ENCODE measurements around the gene NAPSA.

The NAPSA gene

GRCh38 chr19:50383852-50384684 is 18.6 kb upstream of the NAPSA start, which contains the start of gene POLD1:
POLD1 (plus strand) TSS chr19:50384347; CDS start chr19:50398852, 14,505 bp downstream.
- DNase-seq = peak; percentile 97

DNA sequence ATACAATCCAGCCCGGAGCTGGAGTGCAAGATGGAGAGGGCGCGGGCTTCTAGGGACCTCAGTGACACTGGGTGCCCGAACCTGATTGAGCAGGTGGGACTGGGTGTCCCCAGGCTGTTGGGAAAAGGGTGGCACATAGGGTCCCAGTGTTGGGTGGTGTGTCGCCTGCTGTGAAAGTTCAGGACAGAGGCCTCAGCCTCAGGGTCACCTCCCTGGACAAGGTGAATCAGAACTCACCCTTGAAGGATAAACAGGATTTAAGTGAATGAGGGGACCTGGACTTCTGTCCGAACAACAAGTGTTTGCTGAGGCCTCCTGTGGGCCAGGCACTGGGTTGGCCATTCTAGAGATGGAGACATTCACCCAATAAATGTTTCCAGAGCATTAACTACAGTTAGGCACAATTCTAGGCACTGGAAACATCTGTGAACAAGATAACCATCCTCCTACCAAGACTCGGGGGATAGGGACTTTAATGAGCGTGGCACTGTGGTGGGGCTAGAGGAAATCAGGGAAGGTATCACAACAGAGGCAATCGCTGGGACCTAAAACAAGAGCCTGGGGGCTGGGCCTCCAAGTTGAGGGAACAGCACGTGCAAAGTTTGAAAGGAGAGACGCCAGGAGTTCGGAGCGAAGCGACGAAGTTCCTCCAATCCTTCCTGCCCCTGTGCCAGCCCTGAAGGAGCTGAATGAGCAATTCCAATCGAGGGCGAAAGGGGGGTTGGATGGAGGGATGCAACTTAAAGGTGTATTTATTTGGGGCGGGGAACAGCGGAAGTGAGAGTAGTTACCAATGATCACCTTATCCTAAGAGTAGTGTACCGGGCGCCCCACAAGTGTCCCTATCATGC is 17.8 kb upstream of the NAPSA start:
- no peak for DNase-seq

DNA sequence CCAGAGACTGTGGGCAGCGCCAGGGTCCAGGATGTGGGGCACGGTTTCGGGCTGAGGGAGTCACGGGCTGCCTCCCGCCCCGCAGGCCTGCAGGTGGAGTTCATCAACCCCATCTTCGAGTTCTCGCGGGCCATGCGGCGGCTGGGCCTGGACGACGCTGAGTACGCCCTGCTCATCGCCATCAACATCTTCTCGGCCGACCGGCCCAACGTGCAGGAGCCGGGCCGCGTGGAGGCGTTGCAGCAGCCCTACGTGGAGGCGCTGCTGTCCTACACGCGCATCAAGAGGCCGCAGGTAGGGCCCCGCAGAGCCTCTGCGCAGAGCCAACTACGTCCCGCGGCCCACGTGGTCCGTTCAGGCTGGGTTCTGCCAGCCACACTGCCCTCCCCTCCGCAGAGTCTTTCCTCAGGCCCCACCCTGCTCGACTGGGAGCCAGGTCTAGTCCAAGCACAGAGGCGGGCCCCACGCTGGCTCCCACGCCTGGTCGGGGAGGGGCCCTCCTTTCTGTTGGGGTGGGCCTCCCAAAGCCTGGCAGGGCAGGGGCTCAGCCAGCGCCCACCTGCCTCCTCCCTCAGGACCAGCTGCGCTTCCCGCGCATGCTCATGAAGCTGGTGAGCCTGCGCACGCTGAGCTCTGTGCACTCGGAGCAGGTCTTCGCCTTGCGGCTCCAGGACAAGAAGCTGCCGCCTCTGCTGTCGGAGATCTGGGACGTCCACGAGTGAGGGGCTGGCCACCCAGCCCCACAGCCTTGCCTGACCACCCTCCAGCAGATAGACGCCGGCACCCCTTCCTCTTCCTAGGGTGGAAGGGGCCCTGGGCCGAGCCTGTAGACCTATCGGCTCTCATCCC is 16.7 kb upstream of the NAPSA start:
- DNase-seq = no peak

DNA sequence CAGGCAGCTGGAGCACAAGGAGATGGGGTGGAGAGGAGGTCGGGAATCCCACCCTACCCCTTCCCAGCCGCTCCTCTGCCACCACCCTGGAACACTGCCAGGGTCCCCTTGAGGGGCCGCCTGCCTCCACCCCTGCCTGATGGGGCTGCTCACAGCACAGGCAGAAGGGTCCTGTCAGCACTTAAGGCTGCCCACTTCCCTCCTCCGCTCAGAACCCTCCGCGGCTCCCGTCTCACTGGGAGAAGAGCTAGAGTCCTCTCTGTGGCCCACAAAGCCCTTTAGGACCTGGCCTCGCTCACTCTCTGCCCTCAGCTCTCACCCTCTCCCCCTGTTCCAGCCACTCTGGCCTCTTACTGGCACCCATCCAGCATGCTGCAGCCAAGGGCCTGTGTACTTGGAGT is 15.3 kb upstream of the NAPSA start:
- no peak for DNase-seq

DNA sequence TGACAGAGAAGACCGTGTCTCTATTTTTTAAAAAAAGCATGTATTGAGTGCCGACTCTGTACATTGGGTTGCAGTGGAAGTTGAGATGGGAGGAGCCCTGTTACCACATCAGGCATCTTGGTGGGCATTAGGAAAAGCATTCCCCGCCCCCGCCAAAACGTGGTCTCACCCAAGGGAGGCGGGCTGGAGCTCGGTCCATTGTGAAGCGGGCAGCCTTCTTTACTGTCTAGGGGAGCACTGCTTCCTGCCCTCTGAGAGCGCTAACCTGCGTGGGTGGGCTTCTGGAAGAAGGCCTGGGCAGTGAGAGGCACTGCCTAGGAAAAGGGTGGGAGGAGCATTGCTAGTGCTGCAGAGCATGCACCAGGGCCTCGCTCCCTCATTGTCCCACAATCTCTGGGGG is 14.7 kb upstream of the NAPSA start:
- DNase-seq = no peak

- no peak for DNase-seq
These were observed 14.2 kb upstream of the NAPSA start for GRCh38 chr19:50379602-50380001.

GRCh38 chr19:50378863-50379236 is 13.4 kb upstream of the NAPSA start:
- no peak for DNase-seq

DNA sequence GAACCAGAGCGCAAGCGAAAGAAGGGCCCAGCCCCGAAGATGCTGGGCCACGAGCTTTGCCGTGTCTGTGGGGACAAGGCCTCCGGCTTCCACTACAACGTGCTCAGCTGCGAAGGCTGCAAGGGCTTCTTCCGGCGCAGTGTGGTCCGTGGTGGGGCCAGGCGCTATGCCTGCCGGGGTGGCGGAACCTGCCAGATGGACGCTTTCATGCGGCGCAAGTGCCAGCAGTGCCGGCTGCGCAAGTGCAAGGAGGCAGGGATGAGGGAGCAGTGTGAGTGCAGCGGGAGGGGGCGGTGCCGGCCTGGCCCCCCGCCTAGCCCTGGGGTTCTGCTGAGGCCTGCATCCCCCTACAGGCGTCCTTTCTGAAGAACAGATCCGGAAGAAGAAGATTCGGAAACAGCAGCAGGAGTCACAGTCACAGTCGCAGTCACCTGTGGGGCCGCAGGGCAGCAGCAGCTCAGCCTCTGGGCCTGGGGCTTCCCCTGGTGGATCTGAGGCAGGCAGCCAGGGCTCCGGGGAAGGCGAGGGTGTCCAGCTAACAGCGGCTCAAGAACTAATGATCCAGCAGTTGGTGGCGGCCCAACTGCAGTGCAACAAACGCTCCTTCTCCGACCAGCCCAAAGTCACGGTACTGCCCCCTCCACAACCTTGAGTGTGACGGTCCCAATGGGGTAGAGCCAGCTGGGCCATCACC is 12.9 kb upstream of the NAPSA start:
- DNase-seq = no peak

- DNase-seq = no peak
These were observed 12.1 kb upstream of the NAPSA start for GRCh38 chr19:50377517-50377916.

DNA sequence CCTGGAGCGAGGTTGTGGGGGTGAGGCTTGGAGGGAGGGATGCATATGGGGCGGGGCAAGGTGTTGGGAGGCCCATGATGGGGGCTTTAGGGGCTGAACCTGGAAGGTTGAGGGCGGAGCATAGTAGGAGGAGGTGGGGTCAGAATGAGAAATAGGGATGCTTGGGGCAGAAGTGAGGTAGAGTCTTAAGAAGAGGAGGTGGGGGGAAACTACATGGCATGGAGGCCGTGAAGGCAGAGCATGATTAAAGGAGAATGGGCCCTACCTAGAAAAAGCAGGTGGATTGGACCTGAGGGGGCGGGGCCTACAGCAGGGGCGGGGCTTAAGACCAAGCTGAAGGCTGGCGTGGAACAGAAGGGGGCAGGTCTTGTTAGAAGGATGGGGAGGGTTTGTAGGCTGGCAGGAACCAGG is 11.6 kb upstream of the NAPSA start:
- DNase-seq = no peak

DNA sequence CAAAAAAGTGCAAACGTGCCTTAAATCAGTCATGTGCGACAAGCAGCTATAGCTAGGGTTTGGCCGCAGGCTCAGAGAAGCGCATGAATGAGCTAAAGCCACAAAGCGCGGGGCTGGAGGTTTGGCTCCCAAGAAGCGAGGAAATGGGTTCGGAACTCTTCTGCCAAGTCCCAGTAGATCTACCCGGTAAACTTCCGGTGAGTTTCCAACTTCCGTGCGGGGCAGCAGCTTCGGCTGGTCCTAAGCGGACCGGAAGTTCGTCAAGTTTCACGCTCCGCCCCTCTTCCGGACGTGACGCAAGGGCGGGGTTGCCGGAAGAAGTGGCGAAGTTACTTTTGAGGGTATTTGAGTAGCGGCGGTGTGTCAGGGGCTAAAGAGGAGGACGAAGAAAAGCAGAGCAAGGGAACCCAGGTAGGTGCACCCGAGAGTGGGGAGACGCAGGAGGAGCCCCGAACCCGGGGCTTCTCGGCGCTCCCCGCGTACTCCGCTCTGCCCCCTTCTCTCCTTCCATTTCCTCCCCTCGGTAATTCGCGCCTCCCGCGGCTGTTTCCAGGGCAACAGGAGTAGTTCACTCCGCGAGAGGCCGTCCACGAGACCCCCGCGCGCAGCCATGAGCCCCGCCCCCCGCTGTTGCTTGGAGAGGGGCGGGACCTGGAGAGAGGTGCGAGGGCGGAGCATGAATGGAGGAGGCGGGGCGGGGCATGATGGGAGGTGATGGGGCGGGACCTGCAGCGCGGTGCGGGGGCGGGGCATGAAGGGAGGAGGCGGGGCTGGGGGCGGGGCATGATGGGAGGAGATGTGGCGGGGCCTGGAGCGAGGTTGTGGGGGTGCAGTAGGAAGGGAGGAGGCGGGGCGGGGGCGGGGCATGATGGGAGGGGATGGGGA is 11.0 kb upstream of the NAPSA start, which contains the start of gene NR1H2:
Gene NR1H2, plus strand, starts transcription at position 292 of the 885 bp plus-strand sequence. CDS start 1,149 bp downstream, outside the sequence.
- DNase-seq = peak; percentile 91

DNA sequence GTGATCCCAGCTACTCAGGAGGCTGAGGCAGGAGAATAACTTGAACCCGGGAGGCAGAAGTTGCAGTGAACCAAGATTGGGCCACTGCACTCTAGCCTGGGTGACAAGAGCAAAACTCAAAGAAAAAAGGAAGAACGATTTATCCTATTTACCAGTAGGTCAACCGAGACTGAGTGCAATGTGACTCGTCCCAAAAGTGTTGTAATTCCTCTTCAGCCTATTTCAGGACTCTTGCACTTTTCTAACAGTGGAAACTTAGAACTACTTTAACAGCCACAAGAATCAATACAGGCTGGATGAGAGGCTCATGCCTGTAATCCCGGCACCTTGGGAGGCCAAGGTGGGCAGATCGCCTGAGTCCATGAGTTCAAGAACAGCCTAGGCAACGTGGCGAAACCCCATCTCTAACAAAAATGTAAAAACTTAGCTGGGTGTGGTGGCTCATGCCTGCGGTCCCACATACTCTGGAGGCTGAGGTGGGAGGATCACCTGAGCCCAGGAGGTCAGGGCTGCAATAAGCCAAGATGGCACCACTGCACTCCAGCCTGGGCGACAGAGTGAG is 6.6 kb upstream of the NAPSA start:
- DNase-seq = no peak

DNA sequence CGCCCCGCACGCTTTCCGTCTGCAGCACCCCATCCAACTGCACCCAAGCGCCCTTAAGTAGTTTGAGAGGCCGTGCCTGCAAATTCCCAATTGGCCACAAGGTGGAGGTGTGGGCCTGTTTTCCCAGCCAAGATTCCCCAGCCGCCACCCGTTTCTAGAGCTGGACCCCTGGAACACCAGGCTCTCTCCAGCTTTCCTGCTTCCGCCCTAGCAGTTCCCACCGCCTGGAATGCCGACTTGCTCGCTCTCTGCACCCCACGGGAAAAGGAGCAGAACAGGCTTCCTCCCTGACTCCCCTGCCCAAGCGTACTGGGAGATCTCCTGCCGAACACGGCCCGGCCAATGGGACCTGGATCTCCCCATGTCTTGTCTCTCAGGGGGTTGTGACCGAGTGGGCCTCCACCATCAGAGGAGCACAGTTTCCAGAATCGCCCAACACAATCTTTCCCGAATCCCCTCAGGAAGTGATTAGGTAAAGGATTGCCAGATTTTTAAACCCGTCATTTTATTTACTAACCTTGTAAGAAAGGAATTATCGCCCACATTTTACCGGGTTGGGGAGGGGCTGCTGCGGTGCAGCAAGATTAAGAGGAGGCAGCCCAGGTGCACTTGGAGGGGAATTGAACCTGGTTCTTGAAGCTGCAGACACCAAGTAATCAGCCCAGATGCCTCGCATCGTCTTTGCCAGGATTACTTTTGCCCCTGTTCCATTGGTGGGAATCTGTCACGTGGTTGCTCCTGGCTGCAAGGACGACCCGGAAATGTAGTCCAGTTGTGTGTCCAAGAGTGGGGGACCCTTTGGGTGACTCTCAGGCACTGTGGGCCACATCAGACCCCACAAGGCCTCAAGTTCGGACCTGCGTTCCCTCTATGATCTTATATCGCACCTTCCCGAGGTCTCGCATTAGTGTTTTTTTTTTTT is 3.5 kb upstream of the NAPSA start:
- DNase-seq = peak; percentile 36

GRCh38 chr19:50362656-50363424 is 2.6 kb downstream of the NAPSA start:
- no peak for DNase-seq

DNA sequence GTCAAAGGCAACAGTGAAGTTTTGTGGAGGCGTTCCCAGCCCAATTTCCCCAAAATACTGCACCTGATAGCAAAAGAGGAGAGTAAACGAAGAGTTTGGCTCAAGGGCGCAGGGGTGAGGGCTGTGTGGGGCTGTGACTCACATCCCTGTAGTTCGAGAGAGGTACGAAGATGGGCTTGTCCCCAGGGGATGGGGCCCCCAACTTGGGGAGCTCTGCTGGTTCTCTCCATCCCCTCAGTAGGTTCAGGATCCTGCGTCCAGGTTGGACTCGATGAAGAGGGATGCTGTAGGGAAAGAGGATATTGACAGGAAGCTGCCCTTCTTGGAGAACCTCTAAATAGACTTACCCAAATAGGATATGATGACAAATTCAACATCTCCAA is 3.4 kb downstream of the NAPSA start:
- DNase-seq = no peak

DNA sequence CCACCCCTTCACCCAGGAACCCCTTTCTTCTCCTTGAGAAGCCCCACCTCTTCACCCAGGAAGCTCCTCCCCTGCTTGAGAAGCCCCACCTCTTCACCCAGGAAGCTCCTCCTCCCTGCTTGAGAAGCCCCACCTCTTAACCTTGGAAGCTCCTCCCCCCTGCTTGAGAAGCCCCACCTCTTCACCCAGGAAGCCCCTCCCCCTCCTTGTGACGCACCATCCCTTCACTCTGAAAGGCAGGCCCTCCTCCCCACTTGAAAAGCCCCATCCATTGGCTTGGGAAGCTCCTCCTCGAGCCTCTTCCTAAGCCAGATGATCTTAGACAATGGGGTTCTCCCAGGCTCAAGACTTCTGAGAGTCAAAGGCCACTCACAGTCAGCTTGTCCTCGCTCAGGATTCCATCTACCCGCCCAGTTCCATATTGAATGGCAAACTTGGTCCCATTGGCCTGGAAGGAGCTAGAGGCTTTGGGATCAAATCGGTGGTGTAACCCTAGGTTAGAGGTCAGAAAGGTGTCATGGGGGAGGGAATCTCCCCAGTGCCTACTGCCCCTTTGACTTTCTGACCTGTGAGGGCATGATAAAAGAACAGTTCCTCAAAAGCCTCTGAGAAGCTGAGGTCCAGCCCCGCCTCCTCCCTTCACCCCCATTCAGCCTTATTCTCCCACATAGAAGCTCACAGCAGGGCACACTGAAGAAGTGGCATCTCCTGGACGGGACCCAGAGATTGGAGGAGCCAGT is 4.0 kb downstream of the NAPSA start:
- DNase-seq = no peak

- DNase-seq = no peak
These were observed 6.1 kb downstream of the NAPSA start for GRCh38 chr19:50359328-50359818.
